ENCODE measurements around the gene KATNB1. TPM values are rescaled to one million over a fixed set of nuclear protein-coding genes. Genes with fewer than 3 reads are reported as not detected.

The KATNB1 gene
- total RNA-seq, 1 donor from 2014 or later = 24.9 TPM

DNA sequence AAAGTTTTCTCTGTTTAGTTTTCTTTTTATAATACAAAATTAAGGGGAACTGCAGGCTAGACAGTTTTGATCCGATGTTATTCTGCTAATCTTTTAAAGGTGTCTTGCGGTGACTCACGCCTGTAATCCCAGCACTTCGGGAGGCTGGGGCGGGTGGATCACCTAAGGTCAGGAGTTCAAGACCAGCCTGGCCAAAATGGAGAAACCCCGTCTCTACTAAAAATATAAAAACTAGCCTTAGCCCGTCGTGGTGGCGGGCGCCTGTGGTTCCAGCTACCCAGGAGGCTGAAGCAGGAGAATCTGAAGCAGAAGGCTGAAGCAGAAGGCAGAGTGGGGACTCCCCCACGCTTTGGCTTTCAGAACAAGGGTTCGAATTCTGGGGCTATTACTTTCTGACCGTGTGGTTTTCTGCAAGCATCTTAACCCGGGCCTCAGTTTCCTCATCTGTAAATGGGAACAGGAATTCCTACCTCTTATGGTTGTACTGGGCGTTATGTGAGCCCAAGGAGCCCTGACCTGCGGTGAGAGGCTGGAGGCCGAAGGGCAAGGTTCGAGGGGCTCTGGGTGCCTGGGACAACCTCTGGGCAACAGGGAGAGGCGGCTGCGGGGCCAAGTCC lies 1.2 kb upstream of the KATNB1 start:
- peaks cover 3% of the 10 kb centered on the region for H3K36me3 Mint-ChIP-seq
- TF ChIP-seq CTCF (IDR thresholded peaks at IDR 0.05; ENCODE audit: unreplicated experiment) = no peak
- H3K27me3 Mint-ChIP-seq (ENCODE audit: low read depth) = peaks cover 3% of the 10 kb centered on the region
- peak overlapping the region; percentile 99 for H3K27ac Mint-ChIP-seq
- no peak for DNase-seq (ENCODE audit: low spot score in 2 of 2, unreplicated experiment in 2 of 2)
- peaks cover 13% of the 10 kb centered on the region for H3K9me3 Mint-ChIP-seq
- peaks cover 25% of the 10 kb centered on the region for H3K4me1 Mint-ChIP-seq
- H3K4me3 Mint-ChIP-seq = peak overlapping the region; percentile 89

GRCh38 chr16:57734925-57735754 lies 430 bp upstream of the KATNB1 start:
- peaks cover 3% of the 10 kb centered on the region for H3K36me3 Mint-ChIP-seq
- H3K4me3 Mint-ChIP-seq = peak overlapping the region; percentile 89
- H3K4me1 Mint-ChIP-seq = peaks cover 25% of the 10 kb centered on the region
- peak overlapping the region; percentile 99 for H3K27ac Mint-ChIP-seq
- TF ChIP-seq CTCF (IDR thresholded peaks at IDR 0.05; ENCODE audit: unreplicated experiment) = no peak
- H3K27me3 Mint-ChIP-seq (ENCODE audit: low read depth) = peaks cover 3% of the 10 kb centered on the region
- peaks cover 13% of the 10 kb centered on the region for H3K9me3 Mint-ChIP-seq
- DNase-seq (ENCODE audit: low spot score in 2 of 2, unreplicated experiment in 2 of 2) = peak; percentile 95 to 98

- Mint-ChIP-seq H3K27ac (peak overlapping the region; percentile 99), H3K4me3 (peak overlapping the region; percentile 89), H3K9me3 (peaks cover 13% of the 10 kb centered on the region), H3K36me3 (peaks cover 3% of the 10 kb centered on the region), H3K27me3 (ENCODE audit: low read depth) (no peaks in the 10 kb centered on the region), H3K4me1 (peaks cover 27% of the 10 kb centered on the region)
- TF ChIP-seq CTCF (IDR thresholded peaks at IDR 0.05; ENCODE audit: unreplicated experiment) = no peak
- no peak for DNase-seq (ENCODE audit: low spot score in 2 of 2, unreplicated experiment in 2 of 2)
Measured at GRCh38 chr16:57736419-57737351, 1.1 kb downstream of the KATNB1 start.

DNA sequence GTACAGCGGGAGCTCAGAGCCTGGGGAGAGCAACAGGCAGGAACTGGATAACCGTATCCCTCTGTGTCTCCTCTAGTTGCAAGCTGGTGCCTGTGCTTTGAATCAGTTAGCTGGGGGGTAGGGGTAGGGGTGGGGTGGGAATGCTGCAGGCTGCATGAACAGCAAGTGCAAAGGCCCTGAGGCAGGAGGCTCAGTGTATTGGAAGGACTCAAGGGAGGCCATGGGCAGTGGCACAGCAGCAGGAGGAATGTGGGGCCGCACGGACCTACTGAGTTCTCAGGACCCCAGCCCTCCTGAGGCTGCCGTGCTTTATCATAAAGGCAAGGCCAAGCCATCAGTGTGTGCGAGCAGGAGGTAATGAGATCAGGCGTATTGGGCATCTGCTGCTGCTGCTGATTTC lies 3.3 kb downstream of the KATNB1 start:
- Mint-ChIP-seq H3K36me3 (peaks cover 3% of the 10 kb centered on the region), H3K27ac (no peak overlapping the region), H3K4me1 (peaks cover 27% of the 10 kb centered on the region), H3K9me3 (no peaks in the 10 kb centered on the region), H3K27me3 (ENCODE audit: low read depth) (no peaks in the 10 kb centered on the region), H3K4me3 (no peak overlapping the region)
- no peak for DNase-seq (ENCODE audit: low spot score in 2 of 2, unreplicated experiment in 2 of 2)
- no peak for TF ChIP-seq CTCF (IDR thresholded peaks at IDR 0.05; ENCODE audit: unreplicated experiment)

- DNase-seq (ENCODE audit: low spot score in 2 of 2, unreplicated experiment in 2 of 2) = no peak
- Mint-ChIP-seq H3K27me3 (ENCODE audit: low read depth) (no peaks in the 10 kb centered on the region), H3K4me1 (peaks cover 27% of the 10 kb centered on the region), H3K9me3 (no peaks in the 10 kb centered on the region), H3K27ac (no peak overlapping the region), H3K4me3 (no peak overlapping the region), H3K36me3 (peaks cover 3% of the 10 kb centered on the region)
- TF ChIP-seq CTCF (IDR thresholded peaks at IDR 0.05; ENCODE audit: unreplicated experiment) = no peak
Measured at GRCh38 chr16:57739756-57740422, 4.3 kb downstream of the KATNB1 start.

All from mesothelial cell of epicardium (in vitro differentiated cells).